Sigmoid colon (tissue), 4 donors: ENCODE data around the gene COL4A2.

ENCODE experiments used
- EP300 ChIP-seq, 4 donors: sonication (generic); formaldehyde crosslinking; IDR thresholded peaks; one replicate each; pipeline ENCODE4 v1.6.1; 2017; ENCODE audit warnings: antibody characterized with exemption in 4 of 4
- POLR2A ChIP-seq, 2 donors: fragments of 450-650 bp; IDR thresholded peaks; one replicate each; pipeline ENCODE4 v1.6.1; 2016; ENCODE audit warnings: antibody characterized with exemption in 2 of 2, mild to moderate bottlenecking in 2 of 2, moderate library complexity in 2 of 2
- POLR2AphosphoS5 ChIP-seq, 4 donors: sonication (generic); formaldehyde crosslinking; IDR thresholded peaks; one replicate each; pipeline ENCODE4 v1.6.1; 2017; ENCODE audit warnings: antibody characterized with exemption in 4 of 4
- TF ChIP-seq, protein P1 (sequence below), 4 experiments: fragments of 450-650 bp in 3 of 4; fragments of 200-600 bp in 1 of 4; IDR thresholded peaks; one replicate each; pipeline ENCODE4 v1.5.1; 2016 to 2019; ENCODE audit warnings: antibody characterized with exemption in 4 of 4, mild to moderate bottlenecking in 3 of 4, moderate library complexity in 2 of 4

DNA sequence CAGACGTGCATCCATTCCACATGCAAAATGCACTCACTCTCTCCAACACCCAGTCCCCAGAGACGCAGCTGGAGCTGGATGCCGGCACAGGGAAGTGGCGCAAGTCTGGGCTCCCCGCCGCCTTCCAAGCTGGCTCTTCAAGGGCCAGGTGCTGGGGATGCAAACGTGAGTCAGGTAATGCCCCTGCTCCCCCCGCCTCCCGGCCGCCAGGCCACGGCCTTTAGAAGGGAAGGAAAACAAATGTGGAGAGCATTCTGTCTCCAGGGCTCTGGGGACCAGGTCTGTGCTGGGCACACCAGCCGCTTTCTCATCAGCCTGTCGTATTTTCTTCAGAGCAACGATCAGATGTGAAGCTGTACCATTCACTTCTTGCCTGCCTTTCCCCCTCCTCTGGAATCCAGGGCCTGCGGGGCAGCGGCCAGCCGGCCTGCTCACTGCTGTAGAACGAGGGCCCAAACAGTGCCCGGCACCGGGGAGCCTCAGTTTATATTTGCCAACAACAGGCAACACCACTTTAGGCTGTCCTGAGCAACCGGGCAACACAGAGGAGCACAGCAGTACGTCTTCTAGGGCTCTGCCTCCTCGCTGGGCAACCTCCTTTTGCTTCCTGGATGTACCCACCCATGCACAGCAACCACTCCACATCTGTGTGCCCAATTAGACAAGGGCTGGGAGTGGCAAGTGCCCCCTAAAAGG is 250.7 kb downstream of the COL4A2 start:
- no peak for TF ChIP-seq POLR2A (IDR thresholded peaks at IDR 0.05)
- no peak for TF ChIP-seq POLR2AphosphoS5 (IDR thresholded peaks at IDR 0.05)
- TF ChIP-seq, protein P1, sequence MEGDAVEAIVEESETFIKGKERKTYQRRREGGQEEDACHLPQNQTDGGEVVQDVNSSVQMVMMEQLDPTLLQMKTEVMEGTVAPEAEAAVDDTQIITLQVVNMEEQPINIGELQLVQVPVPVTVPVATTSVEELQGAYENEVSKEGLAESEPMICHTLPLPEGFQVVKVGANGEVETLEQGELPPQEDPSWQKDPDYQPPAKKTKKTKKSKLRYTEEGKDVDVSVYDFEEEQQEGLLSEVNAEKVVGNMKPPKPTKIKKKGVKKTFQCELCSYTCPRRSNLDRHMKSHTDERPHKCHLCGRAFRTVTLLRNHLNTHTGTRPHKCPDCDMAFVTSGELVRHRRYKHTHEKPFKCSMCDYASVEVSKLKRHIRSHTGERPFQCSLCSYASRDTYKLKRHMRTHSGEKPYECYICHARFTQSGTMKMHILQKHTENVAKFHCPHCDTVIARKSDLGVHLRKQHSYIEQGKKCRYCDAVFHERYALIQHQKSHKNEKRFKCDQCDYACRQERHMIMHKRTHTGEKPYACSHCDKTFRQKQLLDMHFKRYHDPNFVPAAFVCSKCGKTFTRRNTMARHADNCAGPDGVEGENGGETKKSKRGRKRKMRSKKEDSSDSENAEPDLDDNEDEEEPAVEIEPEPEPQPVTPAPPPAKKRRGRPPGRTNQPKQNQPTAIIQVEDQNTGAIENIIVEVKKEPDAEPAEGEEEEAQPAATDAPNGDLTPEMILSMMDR (IDR thresholded peaks at IDR 0.05) = no peak
- TF ChIP-seq EP300 (IDR thresholded peaks at IDR 0.05) = no peak
